GM19324 (cell line): ENCODE data around the gene CREBBP.
"Not testable (repeated sequence)": the region's sequence is repeated elsewhere in the genome, so short reads cannot be mapped to it uniquely, and the experiment has no call there.

Experiments used
- ATAC-seq: cut with Tn5 transposase; IDR thresholded peaks from one replicate; pipeline ENCODE4 v1.9.1; 2021; ENCODE audit warnings: mild to moderate bottlenecking, moderate library complexity; ENCODE audit not compliant: unreplicated experiment, low FRiP score

The CREBBP gene

DNA sequence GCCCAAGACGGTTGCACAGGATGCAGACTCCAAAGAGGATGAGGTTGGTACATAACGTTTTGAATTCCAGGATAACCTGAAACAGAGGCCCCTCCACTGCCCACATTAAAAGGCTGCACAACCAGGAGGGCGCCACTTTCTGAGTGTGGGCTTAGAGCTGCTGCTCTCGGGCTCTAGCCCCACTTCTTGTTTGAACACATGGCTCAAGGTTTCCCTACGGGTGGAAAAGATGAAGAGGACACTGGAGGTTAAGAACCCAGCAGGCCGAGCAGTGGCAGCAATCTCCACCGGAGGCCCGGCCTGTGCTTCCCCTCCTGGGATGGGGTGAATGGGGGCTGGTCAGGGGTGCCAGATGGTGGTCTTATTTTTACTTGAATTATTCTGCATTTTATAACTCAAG, 155.2 kb downstream of the CREBBP start:
- ATAC-seq = no peak

DNA sequence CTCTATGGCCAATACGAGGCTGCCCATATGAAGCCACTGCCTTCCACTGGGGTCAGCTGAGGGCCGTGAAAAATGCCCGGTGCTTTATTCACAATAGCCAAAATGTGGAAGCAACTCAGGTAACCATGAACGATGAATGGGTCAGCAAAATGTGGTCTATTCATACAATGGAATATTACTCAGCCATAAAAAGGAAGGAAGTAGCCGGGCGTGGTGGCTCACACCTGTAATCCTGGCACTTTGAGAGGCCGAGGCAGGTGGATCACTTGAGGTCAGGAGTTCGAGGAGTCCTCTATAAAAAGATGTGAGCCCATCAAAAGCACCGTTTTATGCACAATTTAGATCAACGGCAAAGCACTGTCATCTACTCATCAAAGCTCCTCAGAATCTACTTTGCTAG, 158.0 kb downstream of the CREBBP start:
- ATAC-seq = no peak

DNA sequence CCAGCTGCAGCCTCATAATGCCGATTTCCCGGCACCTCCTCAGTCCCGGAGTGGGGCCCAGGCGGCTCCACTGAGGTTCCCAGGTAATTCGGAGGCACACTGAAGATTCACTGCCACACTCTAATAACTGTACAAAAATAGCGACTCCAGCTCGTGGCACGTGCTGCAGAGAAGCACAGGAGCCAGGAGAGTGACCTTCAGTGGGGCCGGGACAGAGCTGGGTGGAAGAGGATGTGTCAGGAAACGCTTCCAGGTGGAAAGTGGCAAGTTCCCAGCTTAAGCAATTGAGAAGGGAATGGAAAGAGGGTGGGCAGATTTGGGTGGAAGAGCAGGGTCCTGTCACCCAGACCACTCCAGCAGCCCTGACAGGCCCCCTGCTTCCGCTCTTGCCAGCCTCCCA, 160.1 kb downstream of the CREBBP start:
- no peak for ATAC-seq

DNA sequence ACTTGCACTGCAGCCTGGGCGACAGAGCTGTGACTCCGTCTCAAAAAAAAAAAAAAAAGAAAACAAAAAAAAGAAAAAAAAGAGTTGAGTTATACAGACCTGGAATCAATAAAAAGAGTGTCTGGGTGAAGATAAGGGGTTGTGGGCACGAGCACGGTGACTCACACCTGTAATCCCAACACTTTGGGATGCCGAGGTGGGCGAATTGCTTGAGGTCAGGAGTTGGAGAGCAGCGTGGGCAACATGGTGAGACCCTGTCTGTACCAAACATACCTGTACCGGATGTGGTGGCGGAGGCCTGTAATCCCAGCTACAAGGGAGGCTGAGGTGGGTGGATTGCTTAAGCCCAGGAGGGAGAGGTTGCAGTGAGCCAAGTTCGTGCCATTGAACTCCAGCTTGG, 161.9 kb downstream of the CREBBP start:
- ATAC-seq = no peak

DNA sequence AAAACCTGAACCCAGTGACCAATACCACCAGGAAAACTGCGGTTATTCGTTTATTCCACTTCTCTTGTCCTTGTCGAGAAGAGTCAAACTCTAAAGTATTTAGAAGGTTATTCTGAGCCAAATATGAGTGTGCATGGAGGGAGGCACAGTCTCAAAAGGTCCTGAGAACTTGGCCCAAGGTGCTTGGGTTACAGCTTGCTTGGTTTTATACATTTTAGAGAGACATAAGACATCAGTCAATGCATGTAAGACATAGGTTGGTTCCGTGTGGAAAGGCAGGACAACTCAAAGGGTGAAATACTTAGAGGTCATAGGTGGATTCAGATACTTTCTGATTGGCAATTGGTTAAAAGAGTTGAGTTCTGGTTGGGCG, 162.5 kb downstream of the CREBBP start:
- no peak for ATAC-seq

DNA sequence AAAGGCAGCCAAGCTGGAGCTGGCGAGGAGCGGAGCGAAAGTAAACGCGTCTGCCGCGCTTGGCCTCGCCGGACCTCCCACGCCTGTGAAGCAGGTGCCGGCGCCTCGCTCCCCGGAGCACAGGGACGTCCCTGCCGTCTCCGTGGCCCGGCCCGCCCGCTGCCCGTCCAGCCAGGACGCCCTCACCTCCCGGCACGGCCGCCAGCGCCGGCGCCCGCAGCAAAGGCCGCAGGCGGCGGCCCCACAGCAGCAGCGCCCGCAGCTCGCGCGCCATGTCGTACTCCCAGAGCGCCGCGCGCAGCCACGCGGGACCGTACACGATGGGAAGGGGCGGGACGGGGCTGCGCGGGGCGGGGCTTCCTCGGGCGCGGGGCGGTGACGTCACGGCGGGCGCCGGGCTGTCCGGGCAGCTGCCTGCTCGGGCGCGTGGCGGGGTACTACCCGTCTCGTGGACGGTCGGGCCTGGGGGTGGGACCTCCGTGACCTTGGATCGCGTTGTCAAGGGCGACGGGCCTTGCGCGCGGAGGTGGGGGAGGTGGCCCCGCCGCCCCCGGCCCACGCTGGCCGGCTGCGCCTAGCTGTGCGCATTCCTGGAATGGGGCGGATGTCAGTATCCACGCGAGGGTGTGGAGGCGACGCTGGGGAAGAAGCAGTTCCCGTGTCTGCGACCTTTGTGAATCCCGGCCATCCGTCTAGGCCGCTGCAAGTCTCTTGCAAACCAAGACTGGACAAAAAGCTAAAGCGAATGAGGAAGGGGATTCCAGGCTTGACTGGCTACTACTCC, 163.1 kb downstream of the CREBBP start, which contains the start of gene TRAP1:
Gene TRAP1 (minus strand): TSS at position 290 of the 784 bp plus-strand sequence. CDS start 16 bp downstream, at position 274.
- ATAC-seq = peak; percentile 90

DNA sequence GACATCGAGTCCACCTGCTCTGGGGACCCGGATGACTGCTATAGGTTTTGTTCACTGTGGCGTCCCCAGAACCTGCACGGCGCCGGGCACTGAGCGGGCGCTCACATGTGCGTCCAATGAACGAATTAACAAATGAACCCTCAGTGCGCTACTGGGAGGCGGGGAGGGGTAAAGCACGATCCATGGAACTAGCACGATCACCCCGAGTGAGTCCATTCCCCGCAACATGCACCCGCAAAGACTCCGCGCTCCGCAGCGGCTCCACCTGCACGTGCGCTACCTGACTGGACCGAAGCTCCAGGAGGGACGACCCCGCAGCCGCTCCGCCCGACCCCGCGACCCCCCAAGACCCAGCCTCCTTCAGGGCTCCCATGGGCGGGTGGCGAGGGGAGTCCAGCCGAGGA, 163.7 kb downstream of the CREBBP start:
- ATAC-seq = peak; percentile 8

DNA sequence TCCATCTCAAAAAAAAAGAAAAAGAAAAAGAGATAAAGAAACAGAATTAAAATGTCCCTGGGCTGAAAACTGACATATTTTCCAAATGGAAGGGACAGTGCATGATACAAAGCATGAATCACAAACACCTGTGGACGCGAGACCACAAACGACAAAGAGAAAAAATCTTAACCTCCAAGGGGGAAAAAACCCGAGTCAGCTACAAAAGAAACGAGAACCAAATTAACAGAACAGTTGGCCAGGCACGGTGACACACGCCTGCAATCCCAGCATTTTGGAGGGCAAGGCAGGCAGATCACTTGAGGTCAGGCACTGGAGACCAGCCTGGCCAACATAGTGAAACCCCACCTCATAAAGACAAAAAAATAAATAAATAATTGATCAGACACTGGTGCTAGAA, 165.1 kb downstream of the CREBBP start:
- ATAC-seq = no peak

DNA sequence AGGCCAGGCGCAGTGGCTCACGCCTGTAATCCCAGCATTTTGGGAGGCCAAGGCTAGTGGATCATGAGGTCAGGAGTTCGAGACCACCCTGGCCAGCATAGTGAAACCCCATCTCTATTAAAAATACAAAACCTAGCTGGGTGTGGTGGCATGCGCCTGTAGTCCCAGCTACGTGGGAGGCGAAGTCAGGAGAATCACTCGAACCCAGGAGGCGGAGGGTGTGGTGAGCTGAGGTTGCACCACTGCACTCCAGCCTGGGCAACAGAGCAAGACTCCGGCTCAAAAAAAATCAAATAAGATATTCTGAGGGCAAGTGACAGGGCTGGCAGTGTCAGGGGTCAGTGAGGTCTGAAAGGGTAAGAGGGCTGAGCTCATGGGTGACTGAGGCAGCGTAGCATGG, 166.1 kb downstream of the CREBBP start:
- not testable (repeated sequence) for ATAC-seq

DNA sequence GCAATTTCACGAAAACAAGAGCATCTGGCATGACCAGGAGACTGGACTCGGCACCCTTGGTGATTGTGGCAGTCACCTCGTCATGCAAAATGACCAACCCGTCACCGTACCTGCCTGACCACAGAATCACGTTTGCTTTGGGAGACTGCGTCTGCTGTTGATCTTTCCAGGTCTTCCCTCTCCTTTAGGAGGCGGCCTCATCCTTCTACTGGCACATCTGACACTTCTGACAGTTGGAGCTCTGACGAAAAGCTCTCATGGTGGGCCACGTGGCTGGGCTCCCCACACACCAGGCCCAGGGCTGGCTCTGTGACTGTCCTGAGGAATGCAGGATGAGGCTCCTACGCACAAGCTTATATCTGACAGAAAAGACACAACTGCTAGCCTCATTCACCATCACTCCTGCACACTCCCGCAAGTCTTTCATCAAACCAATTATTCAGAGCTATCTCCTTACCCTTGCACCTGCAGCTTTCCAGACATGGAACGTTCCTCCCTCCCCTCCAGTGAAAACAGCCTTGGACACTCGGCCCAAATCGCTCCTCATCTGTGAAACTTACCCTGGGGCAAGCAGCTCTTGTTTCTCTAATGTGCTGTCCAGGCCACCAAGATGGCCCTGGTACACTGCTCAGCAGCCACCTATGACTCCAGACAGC, 166.8 kb downstream of the CREBBP start:
- ATAC-seq = no peak

DNA sequence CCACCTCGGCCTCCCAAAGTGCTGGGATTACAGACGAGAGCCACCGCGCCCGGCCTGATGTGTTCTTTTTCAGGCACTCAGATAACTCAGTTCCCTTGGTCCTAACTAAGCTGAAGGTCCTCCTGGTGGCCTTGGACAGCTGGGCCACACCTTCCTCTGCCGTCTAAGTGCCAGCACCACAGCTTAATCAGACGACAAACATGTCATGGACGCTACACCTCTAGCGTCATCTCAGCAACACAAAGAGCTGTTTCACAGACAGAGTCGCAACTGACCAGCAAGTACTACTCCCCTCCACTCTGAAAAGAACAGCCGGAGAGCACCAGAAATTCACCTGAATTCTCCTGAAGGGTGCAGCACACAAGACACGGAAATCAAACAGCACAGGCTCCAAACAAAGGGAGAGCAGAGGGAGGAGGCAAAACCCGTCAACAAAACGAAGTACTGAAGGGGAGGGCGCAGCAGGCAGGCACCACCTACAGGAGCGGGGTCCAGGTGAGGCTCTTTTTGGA, 167.6 kb downstream of the CREBBP start:
- ATAC-seq = no peak

DNA sequence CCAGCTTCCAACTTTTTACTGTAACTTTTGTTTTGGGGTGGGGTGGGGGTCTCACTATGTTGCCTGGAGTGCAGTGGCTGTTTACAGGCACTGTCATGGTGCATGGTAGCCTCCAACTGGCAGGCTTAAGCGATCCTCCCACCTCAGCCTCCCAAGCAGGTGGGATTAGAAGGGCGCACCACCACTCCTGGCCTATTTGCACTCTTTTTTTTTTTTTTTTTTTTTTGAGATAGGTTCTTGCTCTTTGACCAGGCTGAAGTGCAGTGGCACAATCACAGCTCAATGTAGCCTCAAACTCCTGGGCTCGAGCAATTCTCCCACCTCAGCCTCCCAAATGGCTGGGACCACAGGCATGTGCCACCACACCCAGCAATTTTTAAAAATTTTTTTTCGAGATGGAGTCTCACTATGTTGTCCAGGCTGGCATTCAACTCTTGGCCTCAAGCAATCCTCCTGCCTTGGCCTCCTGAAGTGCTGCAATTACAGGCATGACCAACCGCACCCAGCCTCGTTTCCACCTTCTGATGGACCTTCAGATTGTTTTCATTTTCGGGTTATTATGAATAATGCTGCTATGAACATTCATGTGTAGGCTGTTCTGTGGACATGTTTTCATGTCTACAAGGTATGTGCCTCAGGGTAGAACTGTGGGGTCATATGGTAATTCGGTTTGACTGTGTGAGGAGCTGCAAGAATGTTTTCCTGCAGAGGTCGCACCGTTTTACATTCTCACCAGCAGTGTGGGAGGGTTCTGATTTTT, 174.1 kb downstream of the CREBBP start:
- ATAC-seq = no peak

DNA sequence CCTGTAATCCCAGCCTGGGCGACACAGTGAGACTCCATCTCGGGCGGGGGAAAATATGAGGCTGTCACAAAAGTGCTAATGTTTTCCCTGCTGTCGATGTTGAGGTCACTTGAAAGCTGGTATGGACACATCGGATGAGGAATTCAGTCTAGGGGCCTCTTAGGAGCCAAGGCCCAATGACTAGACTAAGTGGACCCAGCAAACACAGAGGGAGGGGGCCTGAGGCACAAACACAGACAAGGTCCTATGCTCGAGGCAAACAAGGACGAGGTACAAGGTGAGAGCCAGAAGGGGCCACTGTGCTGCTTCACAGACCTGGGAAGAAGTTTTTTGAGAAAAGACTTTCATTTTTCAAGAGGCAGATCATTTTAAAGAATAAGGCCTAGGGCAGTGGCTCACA, 178.4 kb downstream of the CREBBP start:
- ATAC-seq = no peak

DNA sequence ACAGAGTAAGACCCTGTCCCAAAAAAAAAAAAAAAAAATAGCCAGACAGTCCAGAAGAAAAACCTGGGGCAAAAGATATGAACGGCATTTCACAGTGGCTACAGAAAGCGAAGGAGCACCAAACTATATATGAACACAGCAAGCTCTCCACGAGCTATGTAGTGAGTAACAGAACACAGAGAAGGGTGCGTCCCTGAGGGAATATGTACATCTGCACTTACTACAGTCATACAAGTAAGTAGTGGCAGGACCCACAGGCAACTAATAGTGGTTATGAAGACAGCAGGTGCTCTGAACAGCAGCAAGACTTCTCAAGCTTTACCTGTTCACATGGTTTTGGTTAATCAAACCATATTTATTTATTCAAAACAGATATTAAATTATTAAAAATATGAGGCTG, 179.0 kb downstream of the CREBBP start:
- ATAC-seq = no peak

DNA sequence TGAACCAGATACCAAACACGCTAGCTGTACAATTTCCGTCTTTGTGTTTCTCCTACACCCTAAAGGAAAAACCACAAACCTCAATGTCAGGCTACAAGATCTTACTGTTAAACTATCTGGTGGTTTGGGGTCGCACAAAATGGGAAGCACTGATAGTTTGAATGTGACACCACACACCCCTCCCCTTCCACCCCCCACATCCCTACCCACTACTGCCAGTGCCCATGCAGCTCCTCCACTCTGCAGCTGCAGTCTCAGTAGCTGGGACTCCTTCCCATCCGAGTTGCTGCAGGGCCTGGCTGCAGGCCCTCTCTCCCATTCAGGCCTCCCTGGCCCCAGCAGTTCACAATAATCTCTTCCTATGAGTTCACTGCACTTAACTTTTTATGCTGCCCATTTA, 181.6 kb downstream of the CREBBP start:
- ATAC-seq = no peak

DNA sequence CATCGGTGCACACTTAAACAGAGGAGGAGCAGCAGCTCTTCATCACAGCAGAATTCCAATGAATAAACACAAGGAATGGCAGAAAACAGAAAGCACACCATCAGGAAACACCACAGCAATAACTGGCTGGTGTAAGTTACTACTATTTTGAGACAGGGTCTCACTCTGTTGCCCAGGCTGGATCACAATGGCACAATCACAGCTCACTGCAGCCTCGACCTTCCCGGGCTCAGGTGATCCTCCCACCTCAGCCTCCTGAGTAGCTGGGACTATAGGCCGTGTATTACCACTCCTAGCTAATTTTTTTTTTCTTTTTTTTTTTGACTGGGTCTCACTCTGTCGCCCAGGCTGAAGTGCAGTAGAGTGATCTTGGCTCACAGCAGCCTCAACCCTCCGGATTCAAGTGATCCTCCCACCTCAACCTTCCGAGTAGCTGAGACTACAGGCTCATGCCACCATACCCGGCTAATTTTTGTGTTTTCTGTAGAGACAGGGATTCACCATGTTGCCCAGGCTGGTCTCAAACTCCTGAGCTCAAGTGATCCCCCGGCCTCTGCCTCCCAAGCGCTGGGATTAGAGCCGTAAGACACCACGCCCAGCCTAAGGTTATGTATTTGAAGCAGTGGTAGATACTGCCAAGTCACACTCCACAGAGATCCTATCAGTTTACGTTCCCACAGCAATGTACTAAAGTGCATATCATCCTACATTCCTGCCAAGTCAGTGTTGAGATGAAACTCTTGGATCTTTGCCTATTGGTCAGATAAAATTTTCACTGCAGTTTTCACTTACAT, 183.9 kb downstream of the CREBBP start:
- no peak for ATAC-seq

DNA sequence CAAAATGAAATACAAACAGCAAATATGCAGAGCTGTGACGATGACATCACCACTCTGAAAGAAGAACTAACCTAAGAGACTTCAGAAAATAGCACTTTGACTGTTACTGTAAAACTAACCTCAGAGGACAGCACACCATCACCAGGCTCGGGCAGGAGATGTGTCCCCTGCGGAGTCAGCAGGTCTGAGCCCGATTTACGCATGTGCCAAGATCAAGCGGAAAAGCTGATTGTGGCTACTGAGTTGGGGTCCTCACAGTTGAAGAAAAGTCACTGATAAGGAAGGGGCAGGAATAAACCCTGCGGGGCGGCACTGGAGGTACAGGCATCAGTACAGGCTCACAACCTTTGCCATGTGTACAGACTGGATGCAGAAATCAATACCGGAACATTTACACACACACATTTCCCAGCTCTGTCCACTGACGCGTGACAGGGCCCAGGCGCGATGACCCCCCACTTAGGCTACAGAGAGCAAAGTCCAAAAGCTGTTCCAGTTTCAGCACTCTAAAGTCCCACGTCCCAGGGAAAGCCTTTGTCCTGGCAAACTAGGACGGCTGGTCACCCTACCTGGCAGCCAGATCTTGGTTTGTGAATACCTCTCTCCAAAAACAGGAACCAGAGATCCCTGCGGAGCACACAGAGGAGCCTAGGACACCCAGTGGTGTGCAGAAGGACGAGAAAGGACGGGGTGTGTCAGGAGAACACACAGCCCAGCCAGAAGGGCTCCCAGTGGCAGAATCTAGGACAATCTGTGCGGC, 184.7 kb downstream of the CREBBP start:
- ATAC-seq = no peak

DNA sequence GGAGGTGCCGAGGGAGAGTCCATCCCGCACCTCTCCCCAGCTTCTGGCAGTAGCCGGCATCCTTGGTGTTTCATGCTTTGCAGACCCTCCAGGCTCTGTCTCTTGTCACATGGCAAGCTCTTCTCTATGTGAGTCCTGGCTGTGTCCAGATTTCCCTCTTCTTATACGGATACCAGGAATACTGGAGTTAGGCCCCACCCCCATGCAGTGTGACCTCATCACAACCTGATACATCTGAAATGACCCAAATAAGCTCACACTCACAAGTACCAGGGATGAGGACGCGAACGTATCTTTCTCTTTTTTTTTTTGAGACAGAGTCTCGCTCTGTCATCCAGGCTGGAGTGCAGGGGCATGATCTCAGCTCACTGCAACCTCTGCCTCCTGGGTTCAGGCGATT, 186.5 kb downstream of the CREBBP start:
- no peak for ATAC-seq

DNA sequence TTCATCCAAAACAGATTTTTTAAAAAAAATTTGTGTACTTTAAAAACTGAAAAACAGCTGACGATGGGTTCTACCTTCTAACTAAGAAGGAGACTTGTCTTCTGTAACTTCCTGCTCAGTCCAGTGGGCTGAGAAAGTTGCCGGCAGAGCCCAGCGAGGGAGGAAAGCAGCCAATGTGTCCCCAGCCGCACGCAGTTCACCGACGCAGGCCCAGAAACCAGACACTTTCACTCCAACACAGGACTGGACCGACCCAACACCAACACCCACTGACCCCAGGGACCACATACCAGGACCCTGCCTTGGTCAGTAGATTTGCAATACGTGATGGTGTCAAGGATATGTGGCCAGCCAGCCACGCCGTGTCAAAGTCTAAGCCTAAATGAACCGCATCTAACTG, 188.8 kb downstream of the CREBBP start:
- ATAC-seq = no peak
